Fibroblast of skin of right quadriceps (primary cell): ENCODE data around the gene IL17RD.

ENCODE experiments used
- DNase-seq: peaks from one replicate; pipeline ENCODE4 v3.0.0-alpha.2; 2013

The IL17RD gene

DNA sequence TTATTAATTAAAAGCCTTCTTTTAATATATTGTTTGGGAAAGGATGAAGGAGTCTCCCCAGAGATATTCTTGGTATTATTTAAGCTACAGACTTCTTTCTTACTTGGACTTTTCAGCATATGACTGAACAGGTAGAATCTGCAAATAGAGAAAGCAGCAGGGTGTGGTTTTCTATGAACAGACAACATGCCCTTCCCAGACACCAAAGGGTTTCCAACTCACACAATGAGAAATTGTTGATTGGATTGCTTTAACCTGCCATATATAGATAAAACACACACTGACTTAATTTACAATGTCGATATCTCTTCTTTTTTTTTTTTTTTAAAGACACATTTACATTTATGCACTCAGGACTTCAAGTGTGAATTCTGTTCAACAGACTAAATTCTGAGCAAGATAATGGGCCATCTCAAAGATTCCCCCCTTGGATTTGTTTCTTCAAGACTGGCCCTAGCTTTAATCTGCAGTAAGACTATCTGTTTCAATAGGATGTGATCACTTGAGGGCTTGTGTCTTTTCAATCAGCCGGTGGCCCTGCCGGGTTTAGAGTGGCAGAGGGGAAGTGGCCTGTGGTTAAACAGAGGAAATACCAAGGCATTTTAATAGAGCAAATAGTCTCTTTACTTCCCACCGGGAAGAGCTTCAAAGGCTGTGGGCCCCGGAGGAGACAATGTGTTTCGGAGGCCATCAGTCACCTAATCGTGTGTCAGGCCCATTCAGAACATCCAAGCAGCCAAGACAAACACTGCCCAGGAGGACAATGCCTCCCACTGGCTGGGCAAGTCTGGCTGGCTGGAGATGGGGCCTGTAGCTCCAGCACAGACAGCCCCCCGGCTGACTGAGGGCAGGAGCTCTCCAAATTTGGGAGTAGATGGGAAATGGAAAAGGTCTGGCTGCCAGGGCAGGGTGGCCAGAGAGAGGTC, 6.1 kb downstream of the IL17RD start:
- DNase-seq: no peak

DNA sequence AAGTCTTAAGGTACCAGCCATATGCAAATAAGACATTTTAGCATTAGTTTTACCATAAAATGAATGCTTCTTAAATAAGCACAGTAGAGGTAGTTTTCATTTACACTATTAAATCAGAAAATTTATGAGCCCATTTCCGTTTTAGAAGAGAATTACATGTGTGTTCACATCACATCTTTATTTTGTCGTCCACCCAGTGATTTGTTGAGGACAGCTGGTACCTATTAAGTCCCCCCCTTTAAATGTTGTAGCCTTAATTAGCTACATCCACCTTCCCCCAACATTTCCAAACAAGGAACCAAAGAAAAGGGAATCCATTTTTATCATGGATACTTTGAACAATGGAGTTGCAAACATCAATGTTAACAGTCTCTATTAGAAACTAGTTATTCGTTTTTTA, 6.8 kb downstream of the IL17RD start:
- DNase-seq: peak; percentile 45

DNA sequence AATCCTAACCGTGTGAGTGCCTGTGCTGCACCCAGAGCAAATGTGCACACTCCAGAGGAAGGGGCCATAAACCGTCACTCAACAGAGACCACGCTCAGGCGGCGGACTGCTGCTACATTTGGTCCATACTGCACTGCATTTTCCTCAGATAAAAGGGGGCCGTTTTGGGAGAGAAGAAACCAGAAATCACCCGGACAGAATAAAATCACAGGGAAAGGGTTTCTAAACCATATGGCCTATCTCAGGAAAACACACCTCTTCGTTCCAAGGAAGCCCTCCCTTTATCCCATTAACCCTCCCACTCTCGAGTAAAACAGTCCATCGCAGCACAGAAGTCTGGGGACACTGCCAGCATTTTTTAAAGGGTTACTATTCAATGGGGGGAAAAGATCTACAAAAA, 7.6 kb downstream of the IL17RD start:
- no peak for DNase-seq

DNA sequence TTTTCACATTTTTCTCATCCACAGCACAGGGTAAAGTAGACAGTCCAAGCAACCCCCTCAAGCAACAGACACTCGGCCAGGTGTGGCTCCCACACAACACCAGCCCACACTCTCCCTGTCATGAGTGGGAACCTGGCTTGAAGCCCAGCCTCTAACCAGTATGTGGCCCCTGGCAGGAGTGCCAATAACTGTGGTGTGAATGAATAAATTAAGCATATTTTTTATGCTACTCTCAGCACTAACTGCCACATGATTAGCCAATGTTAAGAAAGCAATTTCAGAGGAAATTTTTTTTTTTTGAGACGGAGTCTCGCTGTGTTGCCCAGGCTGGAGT, 9.9 kb downstream of the IL17RD start:
- no peak for DNase-seq

DNA sequence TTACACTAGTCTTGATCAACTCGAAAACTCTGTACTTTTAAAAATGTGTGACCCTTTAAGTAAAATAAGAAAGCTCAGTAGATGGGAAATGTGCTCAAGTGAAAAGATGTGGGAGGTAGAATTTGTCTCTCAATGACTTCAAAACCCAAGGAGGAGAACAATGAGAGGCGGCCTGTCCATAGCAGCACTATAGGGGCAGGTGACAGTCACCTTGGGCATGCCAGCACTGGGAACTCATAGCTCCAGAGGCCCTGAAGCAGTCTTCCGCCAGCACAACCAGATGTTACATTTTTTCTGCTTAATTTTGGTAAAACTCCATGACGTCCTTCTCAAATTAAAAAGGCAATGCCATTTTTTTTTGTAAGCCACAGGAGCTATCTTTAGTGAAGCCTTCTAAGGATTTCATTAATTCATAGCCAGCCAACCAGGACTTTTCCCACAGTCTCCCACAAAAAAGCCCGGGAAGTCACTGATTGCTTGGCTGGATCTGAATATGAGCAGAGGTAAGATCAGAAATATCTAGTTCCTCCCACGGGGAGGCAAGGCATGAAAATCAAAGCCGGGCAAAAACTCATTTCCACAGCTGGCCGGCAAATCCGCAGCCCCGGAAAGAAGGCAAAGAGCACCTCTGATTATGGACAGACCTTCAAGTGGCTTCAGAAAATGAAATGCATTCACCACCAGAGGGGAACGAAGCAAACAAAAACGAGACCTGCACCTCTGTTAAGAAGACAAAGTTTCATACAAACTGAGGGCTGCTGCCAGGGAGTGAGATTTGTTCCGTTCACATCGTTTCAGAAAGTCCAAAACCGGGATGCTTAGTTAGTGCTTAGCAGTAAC, 10.5 kb downstream of the IL17RD start:
- no peak for DNase-seq

DNA sequence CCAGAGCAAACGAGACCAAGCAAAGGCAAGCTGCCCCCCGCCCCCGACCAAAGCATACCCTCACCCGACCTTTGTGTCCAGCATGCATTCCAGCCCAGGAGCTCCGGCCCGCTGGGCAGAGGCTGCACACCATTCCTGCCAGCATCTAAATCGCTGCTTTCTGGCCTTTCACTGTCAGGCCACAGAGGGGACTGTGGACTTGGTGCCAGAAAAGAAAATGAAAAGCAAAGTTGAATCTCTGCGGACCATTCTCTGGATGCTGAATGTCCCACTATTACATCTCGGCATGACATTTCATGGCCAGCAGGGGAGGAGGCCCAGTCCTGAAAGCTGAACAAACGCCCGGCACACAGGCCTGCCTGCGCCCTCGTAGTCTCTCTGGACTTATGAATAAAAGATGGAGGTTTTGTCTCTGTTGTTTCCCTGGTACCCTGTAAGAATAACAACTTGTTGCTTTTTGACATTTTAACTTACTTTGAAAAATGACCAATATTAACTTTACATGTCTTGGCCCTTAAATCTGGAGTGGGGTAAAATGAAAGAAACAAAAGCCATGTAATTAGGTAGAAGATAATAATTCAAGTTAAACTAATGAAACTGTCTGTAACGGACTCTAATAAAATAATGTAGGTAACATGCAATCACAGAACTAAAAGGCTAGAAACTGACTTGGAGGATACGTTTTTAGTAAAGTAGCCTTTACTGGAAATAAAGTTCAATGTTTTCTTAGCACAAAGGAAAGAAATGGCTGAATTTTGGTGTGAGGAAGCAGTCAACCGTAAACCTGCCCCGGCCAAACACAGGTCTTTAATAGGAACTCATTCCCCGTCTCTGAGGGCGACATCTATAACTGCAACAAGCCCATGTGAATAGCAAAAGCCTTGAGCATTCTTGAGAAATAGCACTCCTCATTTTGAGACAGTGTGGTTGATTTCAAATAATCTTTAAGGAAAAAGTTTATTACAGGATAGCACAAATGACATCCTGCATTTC, 12.7 kb downstream of the IL17RD start:
- no peak for DNase-seq

DNA sequence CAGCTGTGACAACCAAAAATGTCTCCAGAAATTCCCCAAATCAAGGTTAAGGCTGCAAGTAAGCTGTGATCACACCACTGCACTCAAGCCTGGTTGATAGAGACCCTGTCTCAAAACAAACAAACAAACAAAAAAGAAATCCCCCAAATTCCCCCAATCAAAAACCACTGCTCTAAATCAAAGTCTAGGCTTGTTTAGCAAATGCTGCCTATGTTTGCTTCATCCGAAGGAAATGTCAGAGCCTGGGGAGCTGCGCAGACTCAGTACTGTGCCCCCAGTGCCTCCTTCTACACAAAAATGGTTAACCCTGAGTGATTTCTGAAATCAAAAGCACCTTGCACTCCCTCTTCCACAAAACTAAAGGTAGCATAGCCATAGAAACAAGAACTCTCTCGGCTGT, 13.4 kb downstream of the IL17RD start:
- no peak for DNase-seq

DNA sequence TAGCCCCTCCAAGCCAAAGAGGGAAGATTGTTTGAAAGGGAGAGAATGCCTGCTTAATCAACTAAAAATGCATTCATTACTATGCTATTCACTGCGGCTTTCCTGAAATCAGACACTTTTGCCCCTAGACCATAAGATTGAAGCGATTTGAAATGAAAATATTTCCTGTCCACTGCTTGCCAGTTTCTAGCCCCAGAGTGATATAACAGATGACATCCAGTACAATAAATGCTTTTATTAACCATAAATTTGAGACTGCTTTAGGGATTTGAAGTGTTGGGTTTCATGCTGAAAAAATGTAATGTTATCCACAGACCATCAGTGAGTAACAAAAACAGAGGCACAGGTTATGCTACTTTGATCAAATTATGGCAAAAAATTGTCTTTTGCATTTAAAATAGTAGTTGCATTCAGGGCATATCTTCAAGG, 14.1 kb downstream of the IL17RD start:
- DNase-seq: peak; percentile 68

DNA sequence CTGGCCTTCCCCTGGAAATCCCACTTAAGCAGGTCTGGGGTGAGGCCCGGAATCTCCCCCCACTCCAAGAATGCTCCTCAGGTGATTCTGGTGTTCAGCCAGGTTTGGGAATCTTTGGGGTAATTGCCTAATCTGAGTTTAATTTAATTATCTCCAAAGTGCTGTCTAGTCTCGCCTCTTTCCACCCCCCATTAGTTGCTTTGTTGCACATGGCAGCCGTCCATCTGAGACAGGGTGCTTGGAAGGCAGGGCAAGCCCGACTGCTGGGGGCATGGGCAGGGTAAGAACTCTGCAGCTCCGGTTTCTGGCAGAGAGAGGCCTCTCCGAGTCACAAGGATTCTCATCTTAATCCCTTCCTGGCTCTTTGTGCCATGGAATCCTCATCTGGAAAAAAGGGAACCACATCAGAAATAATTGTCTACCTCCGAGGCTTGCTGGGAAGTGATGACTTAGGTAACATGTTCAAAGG, 15.0 kb downstream of the IL17RD start:
- DNase-seq: no peak

DNA sequence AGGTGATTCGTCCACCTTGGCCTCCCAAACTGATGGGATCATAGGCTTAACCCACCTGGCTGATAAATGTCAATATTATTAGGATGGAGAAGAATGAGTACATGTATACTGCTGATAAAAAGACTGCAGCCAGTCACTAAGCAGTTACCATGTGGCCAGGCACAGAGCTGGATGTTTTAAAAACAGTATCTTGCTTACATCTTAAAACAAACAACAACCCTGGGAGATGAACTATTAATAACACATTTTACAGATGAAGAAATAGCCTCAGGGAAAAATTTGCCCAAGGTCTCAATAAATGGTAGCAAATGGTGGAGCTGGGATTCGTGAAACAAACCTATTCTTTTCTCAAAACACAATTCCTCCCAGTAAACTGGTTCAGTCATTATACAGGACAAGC, 18.1 kb downstream of the IL17RD start:
- DNase-seq: no peak

DNA sequence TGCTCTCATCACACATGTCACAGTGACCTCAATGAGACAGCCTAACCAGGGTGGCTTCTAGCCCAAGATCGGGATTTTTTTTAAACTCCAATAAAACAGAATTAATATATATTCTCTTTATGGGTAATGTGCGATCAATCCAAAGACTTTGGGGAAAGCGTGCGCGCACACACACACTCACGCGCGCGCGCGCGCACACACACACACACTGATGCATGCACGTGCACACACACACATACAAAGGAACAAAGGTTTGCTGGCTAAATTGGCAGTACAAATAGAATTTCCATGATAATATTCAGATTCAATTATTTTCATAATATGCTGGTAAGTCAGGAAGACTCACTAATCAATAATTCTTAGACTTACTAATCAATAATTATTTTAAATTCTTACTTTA, 19.3 kb downstream of the IL17RD start:
- no peak for DNase-seq

DNA sequence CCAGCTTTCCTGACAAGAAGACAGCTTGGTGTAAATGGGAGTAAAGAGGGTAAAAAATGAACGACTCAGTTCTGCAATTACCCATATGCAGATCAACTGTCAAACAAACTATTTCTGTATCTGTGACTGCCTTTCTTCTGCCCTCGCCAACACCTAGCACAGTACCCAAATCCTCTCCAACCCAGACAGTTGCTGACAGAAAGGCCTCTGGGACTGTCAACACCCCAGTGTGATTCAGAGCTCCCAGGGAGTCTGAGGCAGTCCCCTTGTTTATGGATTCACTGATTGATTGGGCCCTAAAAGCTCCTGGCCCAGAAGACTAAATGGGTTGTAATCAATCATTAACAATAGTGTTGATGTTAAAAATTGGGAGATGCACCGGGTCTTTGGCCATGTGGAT, 20.2 kb downstream of the IL17RD start:
- DNase-seq: no peak

DNA sequence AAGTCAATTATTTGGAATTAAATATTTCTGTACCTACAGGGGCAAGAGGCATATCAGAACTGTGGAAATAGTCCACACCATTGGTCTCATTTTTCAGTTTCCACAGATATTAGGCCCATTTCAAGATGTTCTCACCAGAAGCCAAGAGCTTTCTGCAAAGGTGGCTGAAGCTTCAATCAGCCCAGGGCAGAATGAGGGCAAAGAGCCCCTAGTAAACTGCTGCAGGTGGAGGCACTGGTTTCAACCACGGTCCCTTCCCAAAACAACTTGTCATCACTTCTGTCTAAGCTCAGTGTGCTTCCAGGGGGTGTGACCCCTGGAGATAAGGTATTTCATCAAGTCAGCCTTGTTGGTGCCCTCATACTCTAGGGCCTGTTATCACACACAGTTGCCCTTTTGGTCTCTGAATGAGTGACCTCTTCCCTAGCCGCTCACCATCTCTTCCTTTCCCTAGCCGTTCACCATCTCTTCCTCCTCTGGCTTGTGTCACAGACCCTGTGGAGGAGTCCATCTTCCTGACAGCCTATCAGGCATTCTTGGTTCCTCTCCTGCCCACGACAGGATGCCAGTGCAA, 21.2 kb downstream of the IL17RD start:
- no peak for DNase-seq

DNA sequence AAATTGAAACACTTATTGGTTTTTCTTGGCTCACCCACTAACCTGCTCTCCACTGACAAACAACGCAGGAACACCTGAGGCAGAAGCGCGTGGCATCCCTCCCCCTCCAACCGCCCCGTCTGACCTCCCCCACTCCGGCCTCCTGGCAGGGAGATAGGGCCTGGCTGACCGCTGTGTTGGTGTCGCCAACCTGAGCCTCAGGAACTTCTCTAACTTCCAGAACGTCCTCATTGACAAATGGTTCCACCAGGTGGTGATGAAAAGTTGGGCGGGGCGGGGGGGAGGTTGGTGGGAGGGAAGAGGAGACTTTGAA, 22.8 kb downstream of the IL17RD start:
- no peak for DNase-seq

DNA sequence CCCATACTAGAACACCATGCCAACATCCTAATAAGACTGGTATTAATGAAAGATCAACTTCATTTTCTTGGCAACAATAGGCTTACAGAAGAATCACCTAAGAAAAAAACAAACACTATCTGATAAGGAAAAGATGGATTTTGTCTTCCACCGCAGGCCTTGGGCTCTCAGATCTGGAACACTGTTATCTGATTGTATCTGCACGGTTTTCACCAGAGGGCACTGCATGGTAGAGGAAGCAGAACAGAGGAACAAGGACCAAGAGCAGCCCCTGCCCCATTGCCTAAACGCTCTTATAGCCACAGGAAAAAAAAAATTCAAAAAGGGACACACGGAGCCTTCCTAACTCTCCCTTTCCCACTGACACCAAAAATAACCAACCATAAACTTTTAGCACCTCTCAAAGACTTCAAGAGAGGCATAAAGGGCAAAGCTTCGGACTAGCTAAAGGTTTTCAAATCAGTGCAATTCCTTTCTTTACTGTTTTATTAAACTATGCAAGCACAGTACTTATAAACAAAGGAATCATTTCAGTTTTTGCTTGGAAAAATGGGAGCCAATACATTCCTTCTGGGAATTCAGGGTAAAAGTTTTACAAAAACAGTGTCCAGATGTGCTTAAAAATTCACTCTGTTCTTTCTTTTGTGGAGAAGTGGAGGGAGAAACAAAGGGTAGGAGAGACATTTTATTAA, 23.3 kb downstream of the IL17RD start:
- no peak for DNase-seq

DNA sequence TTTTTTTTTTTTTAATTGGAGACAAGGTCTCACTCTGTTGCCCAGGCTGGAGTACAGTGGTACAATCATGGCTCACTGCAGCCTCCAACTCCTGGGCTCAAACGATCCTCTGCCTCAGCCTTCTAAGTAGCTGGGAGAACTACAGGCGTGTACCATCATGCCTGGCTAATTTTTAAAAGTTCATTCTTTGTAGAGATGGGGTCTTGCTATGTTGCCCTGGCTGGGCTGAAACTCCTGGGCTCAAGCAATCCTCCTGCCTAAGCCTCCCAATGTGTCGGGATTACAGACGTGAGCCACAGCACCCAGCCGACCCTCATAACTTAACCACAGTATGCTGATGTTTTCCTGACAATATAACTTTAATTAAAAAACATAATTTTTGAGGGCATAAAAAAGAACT, 24.3 kb downstream of the IL17RD start:
- no peak for DNase-seq

DNA sequence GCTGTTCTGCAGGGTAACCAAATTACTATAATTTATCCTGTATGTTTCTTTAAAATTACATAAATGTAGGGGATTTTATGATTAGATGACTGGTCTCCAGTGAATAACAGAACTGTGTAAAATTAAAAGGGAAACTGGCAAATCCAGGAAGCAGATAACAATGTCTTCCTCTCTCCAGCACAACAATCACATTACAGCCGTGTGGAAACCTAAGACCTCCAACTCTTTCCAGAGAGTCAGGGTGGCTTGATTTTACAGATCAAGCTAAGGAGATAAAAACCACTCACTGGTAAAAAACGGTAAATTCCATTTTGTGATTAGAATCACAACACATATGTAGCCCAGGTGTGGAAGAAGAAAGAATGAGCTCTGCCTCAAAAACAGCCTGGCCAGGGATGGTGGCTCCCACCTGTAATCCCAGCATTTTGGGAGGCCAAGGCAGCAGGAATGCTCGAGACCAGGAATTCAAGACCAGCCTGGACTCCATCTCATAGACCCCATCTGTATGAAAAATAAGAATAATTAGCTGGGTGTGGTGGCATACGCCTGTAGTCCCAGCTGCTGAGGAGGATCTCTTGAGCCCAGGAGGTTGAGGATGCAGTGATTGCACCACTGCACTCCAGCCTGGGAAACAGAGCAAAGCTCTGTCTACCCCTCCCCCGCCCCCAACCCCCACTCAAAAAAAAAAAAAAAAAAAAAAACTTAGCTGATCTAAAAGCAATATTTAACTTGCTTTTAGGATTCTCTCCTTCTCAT, 29.0 kb downstream of the IL17RD start:
- DNase-seq: no peak

DNA sequence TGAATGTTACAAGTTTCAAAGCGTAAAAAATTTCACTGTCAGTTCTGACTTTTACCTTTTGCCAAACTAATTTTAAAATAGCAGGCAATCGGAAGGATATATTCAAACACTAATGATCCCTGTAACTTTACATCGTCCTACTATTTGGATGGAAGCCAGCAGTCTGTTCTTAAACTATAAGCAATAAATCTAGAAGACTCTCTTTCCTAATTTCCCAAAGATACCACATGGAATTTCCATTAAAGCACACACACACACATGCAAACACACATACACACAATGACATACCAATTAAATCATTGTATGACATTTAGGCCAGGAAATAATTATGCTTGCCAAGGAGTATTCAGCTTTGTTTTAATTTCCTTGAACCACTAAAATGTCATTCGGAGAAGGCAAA, 32.0 kb downstream of the IL17RD start:
- DNase-seq: no peak

DNA sequence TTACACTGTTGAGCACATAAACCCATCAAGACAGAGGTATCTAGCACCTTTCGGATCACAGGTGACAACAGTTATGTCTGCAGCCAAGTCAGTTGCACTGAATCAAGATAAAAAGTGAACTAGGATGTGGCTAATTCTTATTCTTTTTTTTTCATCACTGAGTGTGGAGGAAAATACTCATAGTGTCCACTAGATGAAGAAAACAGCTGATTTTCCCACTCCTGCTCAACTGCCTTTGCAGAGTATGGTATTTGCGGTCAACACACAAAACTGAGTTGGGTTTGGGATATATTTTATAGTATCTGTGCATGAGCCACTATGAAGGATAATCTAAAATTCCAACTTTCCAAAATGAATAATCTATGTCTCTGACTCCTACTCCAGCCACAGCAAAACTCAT, 32.5 kb downstream of the IL17RD start:
- no peak for DNase-seq

DNA sequence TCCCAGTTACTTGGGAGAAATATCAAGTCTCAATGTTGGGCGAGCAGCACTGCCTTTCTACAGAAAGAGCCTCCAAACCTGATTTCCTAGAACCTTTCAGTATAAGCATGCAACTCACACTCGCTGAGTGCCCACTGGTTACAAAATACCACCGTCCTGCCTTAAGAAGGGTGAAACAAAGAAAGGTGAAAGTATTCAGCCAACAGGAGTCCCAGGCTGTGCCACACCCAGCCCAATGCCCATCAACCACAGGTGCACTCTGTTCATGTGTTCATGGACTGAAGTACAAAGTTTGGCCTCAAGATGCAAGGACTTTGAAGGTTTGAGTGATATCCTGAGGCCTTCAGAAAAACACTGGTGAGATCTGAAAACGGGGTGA, 34.0 kb downstream of the IL17RD start:
- no peak for DNase-seq

DNA sequence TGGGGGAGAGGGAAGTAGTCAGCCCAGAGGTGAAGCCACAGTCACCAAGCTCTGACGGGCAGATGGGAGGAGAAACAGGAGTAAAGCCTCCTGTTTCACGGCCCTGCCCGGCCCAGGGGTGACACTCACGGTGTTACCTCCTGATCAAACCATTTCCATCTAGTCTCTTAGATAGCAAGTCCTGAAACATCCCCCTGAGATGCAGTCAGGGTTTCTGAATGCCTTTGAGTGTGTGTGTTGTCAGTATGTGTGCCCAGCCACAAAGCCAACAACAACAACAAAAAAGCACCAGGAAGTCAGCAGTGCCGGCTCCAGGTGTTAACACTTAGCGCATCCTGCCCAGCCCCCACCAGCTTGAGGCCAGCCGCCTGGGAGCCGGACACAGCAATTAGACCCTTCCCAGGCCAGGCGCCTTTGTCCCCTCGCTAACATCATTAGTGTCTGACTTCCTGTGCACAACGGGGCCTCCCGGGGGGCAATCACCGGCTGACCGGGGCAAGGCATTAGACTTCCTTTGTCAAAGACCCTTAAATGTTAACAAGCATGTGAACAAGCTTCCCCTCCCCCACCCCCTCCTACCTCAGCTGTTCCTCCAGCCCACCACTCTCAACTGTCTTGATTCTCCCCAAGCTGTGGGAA, 34.5 kb downstream of the IL17RD start:
- no peak for DNase-seq
